IMR-90 (cell line): ENCODE measurements around the gene KL. TPM values are rescaled to one million over a fixed set of nuclear protein-coding genes. Genes with fewer than 3 reads are reported as not detected.
A peak's percentile ranks its signal among the peaks of the same experiment; 100 is the strongest.

Source experiments
- ATAC-seq: fragments of 200-7000 bp; cut with Tn5 transposase; 2 replicates; pipeline ENCODE4 v1.9.1; 2020; ENCODE audit warnings: low read depth, mild to moderate bottlenecking, moderate library complexity
- BruUV-seq: library from RNA; stranded (reverse); fragments of 400-500 nt; replicated peaks from 2 replicates; lab custom pipeline; 2021; lab: Mats Ljungman, UMichigan
- CTCF ChIA-PET: fragments of 300-600 bp; formaldehyde crosslinking; extraction: SDS; loops from one replicate; lab custom pipeline; 2021; ENCODE audit warnings: antibody characterized with exemption; lab: Yijun Ruan, JAX
- POLR2A ChIA-PET: fragments of 300-600 bp; sonication (Branson Sonifier 250); formaldehyde crosslinking; loops from one replicate; lab custom pipeline; 2022; ENCODE audit warnings: antibody characterized with exemption; ENCODE audit not compliant: unreplicated experiment; lab: Charles Lee
- DNase-seq: peaks from one replicate; pipeline ENCODE4 v3.0.0; 2013
- H2AFZ ChIP-seq: replicated peaks from 2 replicates; pipeline ENCODE3; 2013; ENCODE audit warnings: low read length, mild to moderate bottlenecking; ENCODE audit not compliant: poor library complexity
- H2AK5ac ChIP-seq: 2 replicates; pipeline ENCODE4 v1.6.1; 2013; ENCODE audit warnings: low read depth, low read length, inconsistent platforms
- H2AK9ac ChIP-seq: replicated peaks from 2 replicates; pipeline ENCODE3; 2013; ENCODE audit warnings: mild to moderate bottlenecking, low read depth, low read length, moderate library complexity; ENCODE audit not compliant: poor library complexity
- H2BK120ac ChIP-seq: 2 replicates; pipeline ENCODE4 v1.6.1; 2013; ENCODE audit warnings: low read depth, low read length, inconsistent platforms
- H2BK15ac ChIP-seq: 3 replicates; pipeline ENCODE4 v1.6.1; 2013; ENCODE audit warnings: low read depth, low read length, inconsistent platforms
- H2BK20ac ChIP-seq: 2 replicates; pipeline ENCODE4 v1.6.1; 2013; ENCODE audit warnings: low read depth, mild to moderate bottlenecking, inconsistent platforms, low read length, moderate library complexity
- H2BK5ac ChIP-seq: 2 replicates; pipeline ENCODE4 v1.6.1; 2013; ENCODE audit warnings: mild to moderate bottlenecking, low read depth, low read length, inconsistent platforms; ENCODE audit not compliant: poor library complexity, severe bottlenecking
- H3K14ac ChIP-seq: replicated peaks from 2 replicates; pipeline ENCODE4 v1.6.1; 2013; ENCODE audit warnings: low read depth, low read length, inconsistent platforms
- H3K18ac ChIP-seq: 2 replicates; pipeline ENCODE4 v1.6.1; 2013; ENCODE audit warnings: low read depth, low read length, control low read depth
- H3K23ac ChIP-seq: 2 replicates; pipeline ENCODE4 v1.6.1; 2013; ENCODE audit warnings: low read depth, low read length, inconsistent platforms
- H3K27ac ChIP-seq: 2 replicates; pipeline ENCODE4 v1.5.1; 2013; ENCODE audit warnings: mild to moderate bottlenecking, control low read depth, low read length; ENCODE audit not compliant: insufficient read depth
- H3K27me3 ChIP-seq: 2 replicates; pipeline ENCODE4 v1.6.1; 2013; ENCODE audit warnings: low read length; ENCODE audit not compliant: control insufficient read depth, insufficient read depth
- H3K36me3 ChIP-seq: 2 replicates; pipeline ENCODE4 v1.6.1; 2013; ENCODE audit warnings: low read length, mixed read lengths; ENCODE audit not compliant: control insufficient read depth, insufficient read depth
- H3K4ac ChIP-seq: 2 replicates; pipeline ENCODE4 v1.6.1; 2013; ENCODE audit warnings: low read depth, low read length, inconsistent platforms
- H3K4me1 ChIP-seq: 2 replicates; pipeline ENCODE4 v1.6.1; 2013; ENCODE audit warnings: low read length, mixed read lengths; ENCODE audit not compliant: control insufficient read depth, insufficient read depth
- H3K4me2 ChIP-seq: 2 replicates; pipeline ENCODE4 v1.6.1; 2013; ENCODE audit warnings: low read depth, mild to moderate bottlenecking, control low read depth, low read length, moderate library complexity
- H3K4me3 ChIP-seq: 2 replicates; pipeline ENCODE4 v1.5.1; 2013; ENCODE audit warnings: low read depth, mild to moderate bottlenecking, control low read depth, low read length, moderate library complexity; ENCODE audit not compliant: insufficient read depth
- H3K56ac ChIP-seq: 2 replicates; pipeline ENCODE4 v1.6.1; 2013; ENCODE audit warnings: low read length, inconsistent platforms; ENCODE audit not compliant: insufficient read depth; ENCODE audit errors: extremely low read depth
- H3K79me1 ChIP-seq, 2 experiments: 2 replicates each; pipeline ENCODE4 v1.6.1; 2013; ENCODE audit warnings: low read length in 2 of 2, inconsistent platforms in 1 of 2, low read depth in 1 of 2
- H3K9ac ChIP-seq: 2 replicates; pipeline ENCODE4 v1.6.1; 2013; ENCODE audit warnings: low read depth, low read length, control low read depth
- H3K9me1 ChIP-seq: 2 replicates; pipeline ENCODE4 v1.6.1; 2013; ENCODE audit warnings: low read length, inconsistent platforms; ENCODE audit not compliant: insufficient read depth
- H3K9me3 ChIP-seq: 2 replicates; pipeline ENCODE4 v1.6.1; 2013; ENCODE audit warnings: low read length; ENCODE audit not compliant: control insufficient read depth, insufficient read depth
- H4K20me1 ChIP-seq: 2 replicates; pipeline ENCODE4 v1.6.1; 2013; ENCODE audit warnings: low read length, inconsistent platforms; ENCODE audit not compliant: insufficient read depth
- H4K5ac ChIP-seq: 2 replicates; pipeline ENCODE4 v1.6.1; 2013; ENCODE audit warnings: mild to moderate bottlenecking, low read depth, low read length, control low read depth
- H4K8ac ChIP-seq, 2 experiments: 2 replicates each; pipeline ENCODE4 v1.6.1; 2013; ENCODE audit warnings: low read depth in 2 of 2, low read length in 2 of 2, control low read depth in 1 of 2, inconsistent platforms in 1 of 2
- H4K91ac ChIP-seq: 2 replicates; pipeline ENCODE4 v1.6.1; 2013; ENCODE audit warnings: low read depth, low read length, inconsistent platforms; ENCODE audit not compliant: insufficient read depth
- MAFK ChIP-seq: IDR thresholded peaks from 2 replicates; pipeline ENCODE4 v1.6.1; 2012; ENCODE audit warnings: low read depth, low read length, improper control_type of control experiment
- USF2 ChIP-seq: fragments of 150-350 bp; IDR thresholded peaks from 2 replicates; pipeline ENCODE4 v1.6.1; 2017; ENCODE audit warnings: mild to moderate bottlenecking, antibody characterized with exemption, low read length, low read depth
- WGBS, 2 experiments: methylation state at CpG; one replicate each; pipeline versions ENCODE4 v1.1.5 to v1.1.7; 2013; ENCODE audit warnings: missing lambda C conversion rate in 2 of 2; ENCODE audit not compliant: insufficient read length in 1 of 2; ENCODE audit errors: extremely low coverage in 2 of 2; 5-methylcytosine and 5-hydroxymethylcytosine counted together
- dilution Hi-C: fragments of 300-500 bp; cut with HindIII; formaldehyde crosslinking; loops from one replicate; pipeline ENCODE4 v1.14.3; 2018; ENCODE audit warnings: low sequenced_read_pairs; ENCODE audit not compliant: unreplicated experiment
- in situ Hi-C: fragments of 300-500 bp; cut with MboI; formaldehyde crosslinking; loops from 3 replicates; pipeline ENCODE4 v1.14.3; 2019; ENCODE audit warnings: low sequenced_read_pairs, inconsistent platforms, mixed read lengths
- intact Hi-C: fragments of 100-400 bp; cut with micrococcal nuclease; formaldehyde crosslinking; loops from 2 replicates; pipeline ENCODE4 v1.10.0; 2022
- polyA plus RNA-seq, 3 experiments: library from polyadenylated mRNA; depleted of rRNA; stranded (reverse); fragments of >200 nt; gene quantifications; 2 replicates each; pipeline ENCODE4 v1.2.3, GENCODE V29; 2012; ENCODE audit warnings: low replicate concordance in 1 of 3
- total RNA-seq: library from RNA; depleted of rRNA; stranded (reverse); fragments of >200 nt; gene quantifications from 2 replicates; pipeline ENCODE4 v1.2.3, GENCODE V29; 2012

Gene KL
- total and polyA plus RNA-seq, 2 of the 4 experiments (the other 2 are of a cell fraction), result not detected

DNA sequence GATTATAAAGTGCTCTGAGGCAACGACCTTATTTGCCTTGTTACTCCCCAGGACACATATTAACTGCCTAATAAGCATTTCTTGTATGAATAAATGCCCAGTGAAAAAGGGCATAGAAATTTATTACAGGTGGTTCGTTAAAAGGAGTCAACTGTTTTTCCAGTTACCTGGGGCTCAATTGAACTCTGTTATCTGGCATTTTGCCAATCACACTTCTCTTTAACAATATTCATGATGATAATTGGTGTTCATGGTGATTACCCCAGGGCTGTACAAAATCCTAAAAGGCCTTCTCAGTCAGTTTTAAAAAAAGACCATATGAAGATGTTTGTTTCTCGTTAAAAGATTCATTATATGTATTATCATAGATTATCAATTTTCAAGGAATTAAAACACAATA lies 57.1 kb downstream of the KL start:
- Histone ChIP-seq H3K4ac (no peak overlapping the region), H3K27ac (no peak overlapping the region), H2BK120ac (no peak overlapping the region), H2AFZ (no peak overlapping the region), H2BK5ac (no peak overlapping the region), H3K56ac (no peak overlapping the region), H3K36me3 (no peaks in the 10 kb centered on the region), H3K4me2 (no peak overlapping the region), H3K27me3 (no peaks in the 10 kb centered on the region; the same call in 1 of the 2 replicates), H3K9ac (no peak overlapping the region), H4K8ac (no peak overlapping the region), H2BK15ac (no peak overlapping the region), H3K4me1 (no peaks in the 10 kb centered on the region), H3K9me1 (no peaks in the 10 kb centered on the region), H4K20me1 (no peaks in the 10 kb centered on the region), H3K4me3 (no peak overlapping the region), H3K18ac (no peak overlapping the region), H3K9me3 (no peaks in the 10 kb centered on the region), H2AK9ac (no peak overlapping the region), H2AK5ac (no peak overlapping the region), H4K5ac (no peak overlapping the region), H3K14ac (no peak overlapping the region), H3K23ac (no peak overlapping the region), H4K91ac (no peak overlapping the region), H3K79me1 (no peaks in the 10 kb centered on the region), H2BK20ac (no peak overlapping the region)
- no TSS peak for BruUV-seq
- ChIA-PET POLR2A (no interaction called here), CTCF (no interaction called here)
- DNase-seq (no peak), ATAC-seq (no peak)
- intact Hi-C loops, result no loop called here
- dilution Hi-C loops, result no loop called here
- in situ Hi-C loops, result no loop called here
- 0 out of 2 replicates have a peak, but pooled peaks have one; percentile 34 for TF ChIP-seq MAFK
- no peak for TF ChIP-seq USF2
- no CpG with 5 or more reads among the region's 3 CpGs for WGBS, 2 experiments
